Gastroesophageal sphincter (tissue), 3 donors: Measurements from ENCODE around the gene LMO7.

Experiments
- CTCF ChIP-seq, 4 experiments: fragments of 200-600 bp in 2 of 4; fragments of 450-650 bp in 2 of 4; sonication (generic) in 1 of 4; IDR thresholded peaks; one replicate each; pipeline ENCODE4 v1.5.1; 2017 to 2019; ENCODE audit warnings: antibody characterized with exemption in 4 of 4, mild to moderate bottlenecking in 2 of 4, moderate library complexity in 2 of 4
- POLR2A ChIP-seq, 2 donors: fragments of 450-650 bp; IDR thresholded peaks; one replicate each; pipeline ENCODE4 v1.6.1; 2017; ENCODE audit warnings: antibody characterized with exemption in 2 of 2, mild to moderate bottlenecking in 2 of 2, moderate library complexity in 1 of 2
- POLR2AphosphoS5 ChIP-seq: sonication (generic); formaldehyde crosslinking; IDR thresholded peaks from one replicate; pipeline ENCODE4 v1.6.1; 2017; ENCODE audit warnings: antibody characterized with exemption

DNA sequence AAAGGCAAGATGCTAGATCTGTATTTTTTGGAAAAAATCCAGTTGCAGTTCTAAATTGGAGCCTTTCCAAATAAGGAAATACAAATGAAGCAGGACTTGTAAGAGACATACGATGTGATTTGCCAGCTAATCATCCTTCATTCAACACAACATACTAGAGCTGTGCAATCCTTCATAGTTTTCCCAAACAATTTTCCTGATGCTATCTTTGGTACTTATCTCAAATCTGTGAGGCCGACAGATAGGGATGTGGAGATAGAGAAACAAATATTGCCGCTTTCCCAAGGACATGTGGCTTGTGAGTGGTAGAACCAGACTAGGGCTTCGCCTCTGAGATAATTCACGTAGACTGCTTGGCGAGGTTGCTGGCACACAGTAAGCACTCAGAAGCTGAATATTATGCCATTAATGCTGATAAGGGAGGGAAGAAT lies 176.6 kb downstream of the LMO7 start:
- TF ChIP-seq CTCF (IDR thresholded peaks at IDR 0.05): no peak
- no peak for TF ChIP-seq POLR2A (IDR thresholded peaks at IDR 0.05)
- TF ChIP-seq POLR2AphosphoS5: no peak
